ENCODE measurements around the gene PIK3C2B.

The PIK3C2B gene

DNA sequence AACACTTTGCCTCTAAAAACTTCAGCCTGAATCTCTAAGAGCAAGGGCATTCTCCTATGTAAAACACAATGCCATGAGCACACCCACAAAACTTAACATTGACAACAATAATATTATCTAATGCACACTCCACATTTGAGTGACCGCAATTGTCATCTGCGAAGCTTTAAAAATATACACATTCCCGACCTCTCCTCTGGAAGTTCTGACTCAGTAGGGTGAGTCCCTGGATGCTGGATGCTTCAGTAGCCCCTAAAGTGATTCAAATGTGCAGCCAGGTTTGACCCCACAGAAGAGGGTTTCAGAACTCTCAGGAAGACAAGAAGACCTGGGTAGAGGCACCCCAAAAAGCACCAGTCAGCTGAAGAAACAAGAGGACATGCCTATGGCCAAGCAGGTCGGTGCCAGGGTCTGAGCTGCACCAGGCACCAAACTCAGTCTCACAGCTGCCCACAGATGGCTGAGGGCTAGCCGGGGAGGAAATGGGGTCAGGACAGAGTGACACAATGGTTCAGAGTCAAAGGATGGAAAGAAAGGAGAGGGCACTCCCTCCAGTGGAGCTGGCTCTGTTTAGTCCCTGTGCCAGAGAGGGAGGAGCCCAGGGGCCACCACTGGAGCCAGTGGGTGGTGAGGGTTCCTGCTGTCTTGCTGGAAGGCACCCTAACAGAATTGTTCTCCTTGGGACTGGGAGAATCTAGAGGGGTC, 17.4 kb downstream of the PIK3C2B start:
- DNase-seq = no peak

GRCh38 chr1:204476563-204476962, 18.0 kb downstream of the PIK3C2B start:
- DNase-seq = no peak

GRCh38 chr1:204475656-204476432, 18.8 kb downstream of the PIK3C2B start:
- DNase-seq = no peak

DNA sequence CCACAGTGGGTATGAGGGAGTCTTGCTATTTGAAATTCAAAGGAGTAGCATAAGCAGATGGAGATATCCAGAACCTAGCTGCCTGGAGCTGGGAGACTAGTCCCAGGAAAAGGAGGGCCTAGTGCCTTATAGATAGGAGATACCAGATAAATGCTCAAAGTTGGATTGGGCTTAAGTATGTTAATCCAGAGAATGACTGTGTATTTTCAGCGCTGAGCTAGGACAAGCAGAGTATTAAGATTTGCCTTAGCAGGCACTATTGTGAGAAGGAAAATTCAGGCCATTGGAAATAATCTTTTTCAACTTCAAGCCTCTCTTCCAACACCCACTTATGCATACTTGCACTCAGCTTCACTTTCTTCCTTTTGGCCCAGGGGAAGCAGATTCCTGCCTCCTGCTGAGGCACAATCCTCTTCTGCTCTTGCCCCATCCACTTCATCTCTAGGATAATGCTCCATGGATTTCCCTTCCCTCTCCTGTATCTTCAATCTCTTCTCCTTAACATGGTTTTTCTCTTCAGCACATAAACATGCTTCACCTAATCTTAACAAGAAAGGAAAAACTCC, 21.1 kb downstream of the PIK3C2B start:
- DNase-seq = no peak

DNA sequence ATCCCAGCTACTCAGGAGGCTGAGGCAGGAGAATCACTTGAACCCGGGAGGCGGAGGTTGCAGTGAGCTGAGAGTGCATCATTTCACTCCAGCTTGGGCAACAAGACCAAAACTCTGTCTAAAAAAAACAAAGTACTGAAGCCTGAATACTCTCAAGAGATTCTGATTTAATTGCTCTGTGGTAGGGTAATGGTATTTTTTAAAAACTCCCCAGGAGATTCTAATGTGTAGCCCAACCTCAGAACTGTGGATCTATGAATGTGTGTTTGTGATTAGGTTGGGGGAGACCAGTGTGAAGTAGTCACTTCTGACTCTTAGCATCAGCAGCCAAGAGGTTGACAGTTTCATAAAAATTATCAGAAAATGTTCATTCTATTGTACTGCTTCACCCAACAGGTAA, 21.9 kb downstream of the PIK3C2B start:
- no peak for DNase-seq

GRCh38 chr1:204471687-204472086, 22.9 kb downstream of the PIK3C2B start:
- DNase-seq = no peak

DNA sequence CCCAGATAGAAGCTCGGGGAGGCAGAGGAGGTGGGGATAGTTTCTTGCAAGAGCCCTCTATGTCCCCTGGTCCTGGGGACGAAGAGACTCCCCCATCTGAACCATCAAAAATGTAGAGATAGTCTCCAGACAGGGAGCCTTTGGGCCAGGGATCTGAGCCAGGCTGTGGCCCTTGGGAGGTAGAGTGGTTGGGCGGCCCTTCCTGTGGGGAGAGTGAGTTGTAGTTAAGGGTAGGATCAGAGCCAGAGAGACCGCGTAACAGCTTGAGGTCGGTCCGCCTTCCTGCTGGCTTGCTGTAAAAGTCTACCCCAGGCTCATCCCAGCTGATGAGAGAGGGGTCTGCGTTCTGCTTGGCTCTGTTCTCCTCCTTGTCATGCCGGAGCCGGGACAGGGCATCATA, 25.3 kb downstream of the PIK3C2B start:
- no peak for DNase-seq

DNA sequence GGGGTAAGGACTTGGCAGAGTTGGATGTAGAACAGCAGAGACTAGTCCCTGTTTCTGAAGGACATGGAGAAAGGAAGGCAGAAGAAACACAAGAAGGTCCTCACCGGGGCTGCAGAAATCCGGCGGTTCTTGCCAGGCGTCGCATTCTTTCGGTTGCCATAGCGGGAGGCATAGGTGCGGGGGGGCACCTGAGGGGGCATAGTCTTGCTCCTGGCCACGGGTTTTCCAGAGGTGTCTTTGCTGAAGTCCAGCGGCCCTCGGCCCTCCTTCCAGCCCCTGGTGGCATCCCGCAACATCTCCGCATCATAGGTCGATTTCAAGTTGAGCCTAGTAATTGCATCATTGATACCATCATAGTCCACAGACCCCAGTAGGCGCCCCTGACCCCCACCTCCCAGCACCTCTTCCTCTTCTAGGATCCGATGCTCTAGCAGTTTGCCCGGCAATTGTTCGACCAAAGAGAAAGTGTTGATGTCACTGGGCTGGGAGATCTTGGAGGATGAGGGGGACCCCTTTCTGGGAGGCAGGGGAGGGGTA, 25.8 kb downstream of the PIK3C2B start:
- no peak for DNase-seq

GRCh38 chr1:204468206-204468605, 26.4 kb downstream of the PIK3C2B start:
- DNase-seq = no peak

- DNase-seq = no peak
Measured at GRCh38 chr1:204466416-204467405, 27.9 kb downstream of the PIK3C2B start.

- DNase-seq = no peak
Measured at GRCh38 chr1:204465546-204466415, 28.8 kb downstream of the PIK3C2B start.

DNA sequence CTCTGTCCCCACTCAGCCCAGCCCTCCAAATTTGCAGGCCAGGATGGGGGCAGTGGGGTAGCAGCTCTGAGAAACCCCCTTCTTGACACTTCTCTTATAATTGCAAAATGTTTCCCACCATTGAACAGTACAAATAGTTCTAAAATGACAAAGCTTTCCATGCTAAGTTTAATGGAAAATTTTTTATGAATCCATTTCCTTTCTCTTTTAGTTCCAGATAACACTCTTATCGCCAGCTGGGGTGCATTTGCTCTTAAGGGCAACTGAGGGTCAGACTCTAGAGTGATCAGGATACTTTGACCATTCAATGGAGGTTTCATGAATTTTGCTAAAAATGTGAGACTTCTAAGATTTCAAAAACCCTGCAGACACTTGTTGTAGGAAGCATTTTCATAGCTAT, 29.9 kb downstream of the PIK3C2B start:
- no peak for DNase-seq

GRCh38 chr1:204464187-204464631, 30.4 kb downstream of the PIK3C2B start:
- DNase-seq = no peak

DNA sequence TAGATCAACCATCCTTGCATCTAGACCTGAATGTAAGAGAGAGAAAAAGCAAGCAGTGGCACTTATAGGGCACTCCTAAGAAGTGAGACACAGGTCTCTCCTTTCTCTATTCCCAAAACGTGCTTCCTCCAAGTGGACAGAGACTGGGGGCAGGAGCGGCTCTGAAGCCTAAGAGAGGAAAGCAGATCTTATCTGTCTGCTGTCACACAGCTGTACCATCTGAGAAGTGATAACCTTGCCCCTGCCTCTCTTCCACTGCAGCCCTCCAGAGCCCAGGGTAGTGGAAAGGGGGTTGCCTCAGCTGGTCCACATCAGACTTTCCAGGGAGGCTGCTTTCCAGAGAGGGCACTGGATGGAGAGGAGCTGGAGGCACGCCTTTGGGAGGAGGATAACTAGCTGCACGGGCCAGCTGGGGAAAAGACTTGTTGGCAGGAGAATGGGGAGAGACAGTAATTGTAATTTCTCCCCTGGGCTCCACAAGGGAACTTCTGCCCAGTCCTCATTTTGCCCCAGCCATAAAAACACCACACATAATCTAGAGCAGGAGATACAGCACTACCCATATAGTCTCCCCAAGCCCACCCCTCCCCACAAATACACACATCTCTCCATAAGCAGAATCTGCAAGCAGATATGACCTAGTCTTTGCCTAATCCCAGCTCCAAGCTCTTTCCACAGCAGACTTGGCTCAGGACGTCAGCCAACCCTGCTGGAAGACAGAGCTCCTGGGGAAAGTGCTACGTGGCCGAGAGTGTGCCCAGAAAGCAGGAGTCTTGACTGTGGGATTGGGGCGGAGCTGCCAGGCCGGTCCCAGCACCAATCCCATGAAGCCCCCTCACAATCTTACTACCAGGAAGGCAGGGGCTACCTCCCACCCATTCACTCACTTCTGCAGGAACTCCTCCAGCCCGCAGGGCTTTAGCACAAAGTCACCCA, 31.2 kb downstream of the PIK3C2B start:
- DNase-seq = no peak

- DNase-seq = no peak
Measured at GRCh38 chr1:204462229-204462561, 32.4 kb downstream of the PIK3C2B start.

GRCh38 chr1:204461331-204462228, 33.0 kb downstream of the PIK3C2B start:
- no peak for DNase-seq

GRCh38 chr1:204460346-204460745, 34.3 kb downstream of the PIK3C2B start:
- DNase-seq = no peak

GRCh38 chr1:204459706-204460105, 34.9 kb downstream of the PIK3C2B start:
- DNase-seq = no peak

DNA sequence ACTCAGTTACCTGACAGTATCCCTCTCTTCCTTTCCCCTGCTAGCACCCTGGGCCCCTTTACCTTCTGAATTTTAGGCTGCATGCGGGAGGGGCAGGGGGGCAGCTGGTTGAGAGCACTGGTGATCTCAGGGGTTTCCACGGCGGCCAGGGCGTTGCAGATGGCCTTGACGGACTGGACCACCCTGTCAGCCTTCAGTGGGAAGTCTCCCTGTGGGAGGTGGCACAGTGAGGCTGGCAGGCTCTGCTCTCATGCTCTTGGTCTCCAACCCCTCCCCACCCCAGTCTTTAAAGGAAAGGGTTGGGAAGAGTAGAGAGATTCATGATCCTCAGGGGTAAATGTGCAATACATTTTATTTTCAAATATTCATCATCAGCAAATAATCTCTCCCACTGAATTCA, 36.9 kb downstream of the PIK3C2B start:
- DNase-seq = no peak

Measured in NCI-H774 (cell line).